ENCODE results near the gene KCP. TPM values are rescaled to one million over a fixed set of nuclear protein-coding genes. Genes with fewer than 3 reads are reported as not detected.
A peak's percentile ranks its signal among the peaks of the same experiment; 100 is the strongest.

Gene KCP
- total RNA-seq, 1 experiment from 2014 or later: 1.6 TPM

- ATAC-seq (no peak), DNase-seq (ENCODE audit: low read depth, low spot score) (no peak)
- BruUV-seq (replicated peaks): no TSS peak
- RAD21 ChIA-PET (ENCODE audit: low non-redundant PET in 1 of 2, low total read pairs in 2 of 2, uncharacterized antibody in 2 of 2, unreplicated experiment in 2 of 2): no interaction called here
- Histone ChIP-seq H3K27ac (ENCODE audit: low read depth, low read length) (no peak overlapping the region), H3K79me2 (ENCODE audit: insufficient read depth, low read length) (no peaks in the 10 kb centered on the region), H3K9ac (ENCODE audit: low read length) (no peak overlapping the region), H3K4me2 (ENCODE audit: low read length) (no peak overlapping the region), H3K27me3 (ENCODE audit: insufficient read depth, low read length) (no peaks in the 10 kb centered on the region), H3K4me1 (ENCODE audit: control insufficient read depth in 1 of 2, insufficient read depth in 2 of 2, low read length in 2 of 2) (no peaks in the 10 kb centered on the region), H3K36me3 (ENCODE audit: control insufficient read depth in 1 of 2, insufficient read depth in 2 of 2, low read length in 2 of 2) (peaks cover 2 to 5% of the 10 kb centered on the region in 2 experiments; a peak in 1 of 4 replicates), H3K4me3 (replicated peaks in 1 of 2; ENCODE audit: low read depth in 1 of 2, low read length in 2 of 2) (no peak overlapping the region), H3K9me2 (ENCODE audit: insufficient read depth) (no peaks in the 10 kb centered on the region), H2AFZ (ENCODE audit: low read depth, low read length, poor library complexity, severe bottlenecking) (no peak overlapping the region), H4K20me1 (ENCODE audit: insufficient read depth) (no peaks in the 10 kb centered on the region), H3K9me3 (ENCODE audit: control insufficient read depth in 1 of 2, insufficient read depth in 1 of 2, low read depth in 1 of 2, low read length in 2 of 2) (no peaks in the 10 kb centered on the region)
- POLR2A ChIA-PET: no interaction called here
- CTCF ChIA-PET: no interaction called here
- intact Hi-C loops (cut with micrococcal nuclease): no loop called here
- TF ChIP-seq YY1 (IDR thresholded peaks at IDR 0.05; ENCODE audit: extremely low read depth, insufficient replicate concordance, low read depth, low read length) (no peak), SP1 (IDR thresholded peaks at IDR 0.05; ENCODE audit: low read depth) (no peak), EZH2 (IDR thresholded peaks at IDR 0.05) (no peak)
Observed at GRCh38 chr7:128854396-128854795, 56.1 kb downstream of the KCP start.

GRCh38 chr7:128853799-128854198, 56.7 kb downstream of the KCP start:
- Histone ChIP-seq H3K4me2 (ENCODE audit: low read length) (no peak overlapping the region), H3K9ac (ENCODE audit: low read length) (no peak overlapping the region), H3K27ac (ENCODE audit: low read depth, low read length) (no peak overlapping the region), H3K9me2 (ENCODE audit: insufficient read depth) (no peaks in the 10 kb centered on the region), H3K27me3 (ENCODE audit: insufficient read depth, low read length) (no peaks in the 10 kb centered on the region), H4K20me1 (ENCODE audit: insufficient read depth) (no peaks in the 10 kb centered on the region), H3K9me3 (ENCODE audit: control insufficient read depth in 1 of 2, insufficient read depth in 1 of 2, low read depth in 1 of 2, low read length in 2 of 2) (no peaks in the 10 kb centered on the region), H3K36me3 (ENCODE audit: control insufficient read depth in 1 of 2, insufficient read depth in 2 of 2, low read length in 2 of 2) (peaks cover 2 to 5% of the 10 kb centered on the region in 2 experiments; a peak in 1 of 4 replicates), H3K79me2 (ENCODE audit: insufficient read depth, low read length) (no peaks in the 10 kb centered on the region), H2AFZ (ENCODE audit: low read depth, low read length, poor library complexity, severe bottlenecking) (no peak overlapping the region), H3K4me1 (ENCODE audit: control insufficient read depth in 1 of 2, insufficient read depth in 2 of 2, low read length in 2 of 2) (no peaks in the 10 kb centered on the region), H3K4me3 (replicated peaks in 1 of 2; ENCODE audit: low read depth in 1 of 2, low read length in 2 of 2) (no peak overlapping the region)
- BruUV-seq (replicated peaks): TSS peak; percentile 30
- DNase-seq (ENCODE audit: low read depth, low spot score) (no peak), ATAC-seq (no peak)
- intact Hi-C loops (cut with micrococcal nuclease): no loop called here
- ChIA-PET RAD21 (ENCODE audit: low non-redundant PET in 1 of 2, low total read pairs in 2 of 2, uncharacterized antibody in 2 of 2, unreplicated experiment in 2 of 2) (no interaction called here), POLR2A (no interaction called here), CTCF (no interaction called here)
- TF ChIP-seq SIN3A (IDR thresholded peaks at IDR 0.05; ENCODE audit: low read depth) (no peak), EGR1 (IDR thresholded peaks at IDR 0.05; ENCODE audit: low read depth) (no peak), ELF1 (IDR thresholded peaks at IDR 0.05; ENCODE audit: borderline replicate concordance, low read depth) (no peak), REST (IDR thresholded peaks at IDR 0.05; ENCODE audit: low read depth) (no peak), CEBPB (IDR thresholded peaks at IDR 0.05; ENCODE audit: low read depth) (no peak), ZNF274 (IDR thresholded peaks at IDR 0.05; ENCODE audit: low read depth, low read length) (no peak), TCF7L2 (IDR thresholded peaks at IDR 0.05; ENCODE audit: borderline replicate concordance, extremely low read depth, insufficient read depth, insufficient read length) (no peak), YY1 (IDR thresholded peaks at IDR 0.05; ENCODE audit: extremely low read depth, insufficient replicate concordance, low read depth, low read length) (no peak), ZBTB33 (IDR thresholded peaks at IDR 0.05; ENCODE audit: extremely low read depth, insufficient replicate concordance, low read length) (no peak), CBX3 (IDR thresholded peaks at IDR 0.05; ENCODE audit: low read depth) (no peak), POLR2AphosphoS5 (IDR thresholded peaks at IDR 0.05; ENCODE audit: low read depth, low read length) (no peak), RAD21 (IDR thresholded peaks at IDR 0.05; ENCODE audit: low read depth) (no peak), EZH2phosphoT487 (IDR thresholded peaks at IDR 0.05; ENCODE audit: borderline replicate concordance) (no peak), ATF3 (IDR thresholded peaks at IDR 0.05) (no peak)

All from HCT116 (cell line).